Forelimb muscle (tissue), 1 donor: ENCODE results near the gene GALNT9. TPM values are rescaled to one million over a fixed set of nuclear protein-coding genes. Genes with fewer than 3 reads are reported as not detected.

ENCODE experiments used
- DNase-seq: peaks from one replicate; pipeline ENCODE4 v3.0.0-alpha.2; 2013; ENCODE audit warnings: low read depth
- polyA plus RNA-seq: library from polyadenylated mRNA; unstranded; fragments of 120-200 nt; gene quantifications from one replicate; pipeline ENCODE4 v1.2.1, GENCODE V29; 2013; ENCODE audit not compliant: insufficient read length

The GALNT9 gene
- polyA plus RNA-seq, 1 donor = 1.7 TPM

GRCh38 chr12:132173135-132174014, 156.0 kb downstream of the GALNT9 start:
- DNase-seq = no peak

DNA sequence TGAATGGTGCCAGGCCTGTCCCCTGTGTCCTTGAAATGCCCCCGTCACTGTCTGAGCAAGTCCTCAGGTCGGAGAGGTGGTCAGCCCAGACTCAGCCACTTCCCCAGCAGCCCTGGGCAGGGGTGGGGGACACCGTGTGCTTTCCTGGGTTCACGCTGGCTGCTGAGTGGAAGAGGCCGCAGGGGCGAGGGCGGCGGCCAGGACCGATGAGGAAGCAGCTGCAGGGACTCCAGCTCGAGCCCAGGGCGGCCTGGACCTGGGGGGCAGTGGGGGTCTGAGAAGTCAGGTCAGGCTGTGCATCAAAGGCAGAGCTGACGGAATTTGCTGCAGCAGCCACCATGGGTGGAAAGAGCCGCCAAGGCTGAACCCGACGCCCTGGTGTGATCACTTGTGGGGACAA, 156.8 kb downstream of the GALNT9 start:
- no peak for DNase-seq

GRCh38 chr12:132171968-132172521, 157.3 kb downstream of the GALNT9 start:
- no peak for DNase-seq

- no peak for DNase-seq
These were observed 158.0 kb downstream of the GALNT9 start for GRCh38 chr12:132171293-132171967.

DNA sequence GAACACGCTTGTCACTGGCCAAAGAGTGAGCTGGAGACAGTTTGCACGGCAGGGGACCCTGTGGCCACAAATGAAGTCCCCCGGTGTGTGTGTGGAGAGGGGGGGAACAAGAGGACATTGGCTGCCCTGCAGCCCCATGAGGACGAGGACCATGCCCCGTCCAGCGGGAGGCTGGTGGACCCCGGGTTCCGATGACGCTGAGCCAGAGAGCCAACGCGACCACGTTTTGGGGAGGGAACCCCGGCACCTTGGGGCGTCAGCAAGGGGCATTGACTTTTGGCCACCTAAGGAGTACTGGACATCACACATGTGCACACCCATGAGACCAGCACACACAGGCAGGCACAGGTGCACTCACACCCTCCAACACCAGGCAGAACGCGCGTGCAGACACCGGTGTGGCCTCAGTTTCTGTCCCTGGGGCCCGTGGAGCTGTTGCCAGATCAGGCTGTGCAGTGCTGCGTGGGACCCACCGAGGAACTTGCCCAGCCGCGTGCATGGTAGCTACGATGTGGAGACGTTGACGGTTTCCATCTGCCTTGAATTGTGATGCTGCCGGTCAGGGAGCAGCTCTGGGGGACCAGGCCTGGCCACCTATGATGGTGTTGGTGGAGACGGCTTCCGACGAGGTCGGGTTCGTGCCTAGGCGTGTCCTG, 158.6 kb downstream of the GALNT9 start:
- no peak for DNase-seq

- no peak for DNase-seq
These were observed 159.2 kb downstream of the GALNT9 start for GRCh38 chr12:132170094-132170636.

DNA sequence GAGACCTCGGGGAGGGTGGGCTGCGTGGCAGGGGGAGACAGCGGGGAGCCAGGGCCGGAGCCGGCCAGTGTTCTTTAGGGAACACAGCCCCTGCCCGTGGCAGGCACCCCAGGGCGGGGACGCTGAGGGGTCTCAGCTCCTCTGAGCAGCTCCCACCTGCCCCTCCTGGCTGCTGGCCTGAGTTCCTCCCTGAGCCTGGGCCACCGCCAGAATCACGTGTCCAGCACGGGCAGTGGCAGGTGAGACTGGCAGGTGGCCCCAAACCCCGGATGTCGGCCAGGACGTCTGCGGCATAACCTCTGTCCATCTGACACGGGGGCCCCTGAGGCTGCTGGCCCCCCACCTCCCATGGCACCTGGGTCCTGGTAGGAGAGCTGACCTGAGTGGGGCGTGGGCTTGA, 160.0 kb downstream of the GALNT9 start:
- DNase-seq = no peak

- no peak for DNase-seq
These were observed 160.9 kb downstream of the GALNT9 start for GRCh38 chr12:132168311-132169031.

GRCh38 chr12:132167611-132168310, 161.6 kb downstream of the GALNT9 start:
- no peak for DNase-seq

DNA sequence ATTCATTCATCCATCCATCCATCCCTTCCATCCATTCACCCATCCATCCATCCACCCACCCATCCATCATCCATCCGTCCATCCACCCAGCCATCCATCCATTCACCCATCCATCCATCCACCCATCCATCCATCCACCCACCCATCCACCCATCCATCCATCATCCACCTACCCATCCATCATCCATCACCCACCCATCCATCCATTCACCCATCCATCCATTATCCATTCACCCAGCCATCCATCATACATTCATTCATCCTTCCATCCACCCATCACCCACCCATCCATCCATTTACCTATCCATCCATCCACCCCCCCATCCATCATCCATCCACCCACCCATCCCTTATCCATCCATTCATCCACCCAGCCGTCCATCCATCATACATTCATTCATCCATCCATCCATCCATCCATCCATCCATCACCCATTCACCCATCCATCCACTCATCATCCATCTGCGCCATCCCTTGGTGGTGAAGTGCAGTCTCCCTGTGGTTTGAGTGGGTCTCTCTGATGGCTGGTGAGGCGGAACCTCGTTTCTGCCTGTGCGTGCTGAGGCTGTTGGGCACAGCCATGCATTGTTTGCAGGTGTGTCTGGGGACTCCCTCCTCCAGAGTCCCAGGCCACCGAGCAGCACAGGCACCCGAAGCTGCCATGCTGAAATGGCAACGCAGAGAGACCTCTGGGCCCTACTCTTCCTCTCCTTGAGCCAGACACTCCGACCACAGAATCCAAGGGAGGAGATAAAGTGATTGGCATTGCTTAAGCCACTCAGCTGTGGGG, 162.4 kb downstream of the GALNT9 start:
- no peak for DNase-seq

- DNase-seq = no peak
These were observed 163.3 kb downstream of the GALNT9 start for GRCh38 chr12:132166093-132166492.

DNA sequence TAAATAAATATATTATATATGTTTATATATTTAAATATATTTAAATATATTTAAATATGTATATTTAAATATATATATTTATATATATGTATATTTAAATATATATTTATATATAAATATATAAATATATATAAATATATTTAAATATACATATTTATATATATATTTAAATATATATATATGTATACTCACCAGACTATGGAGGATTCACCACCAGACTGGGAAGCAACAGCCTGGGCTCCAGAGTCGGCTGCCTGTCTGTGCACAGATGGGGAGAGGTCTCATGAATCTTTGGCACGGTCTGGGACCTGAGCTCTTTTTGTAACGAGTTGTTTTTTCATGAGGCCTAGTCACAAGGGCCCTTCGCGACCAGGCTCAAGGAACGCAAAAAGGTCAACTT, 163.8 kb downstream of the GALNT9 start:
- no peak for DNase-seq

DNA sequence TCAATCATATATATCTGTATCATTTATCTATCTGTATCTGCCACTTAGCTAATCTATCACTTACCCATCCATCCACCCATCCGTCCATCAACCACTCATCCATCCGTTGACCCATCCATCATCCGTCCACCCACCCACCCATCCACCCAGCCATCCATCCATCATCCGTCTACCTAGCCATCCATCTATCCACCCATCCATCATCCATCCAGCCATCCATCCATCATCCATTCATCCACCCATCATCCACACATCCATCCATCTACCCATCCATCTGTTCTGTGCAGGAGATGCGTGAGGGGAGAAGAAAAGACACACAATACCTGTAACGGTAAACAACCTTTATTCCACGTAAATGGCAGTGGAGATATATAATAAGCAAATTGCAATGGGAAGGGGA, 165.0 kb downstream of the GALNT9 start:
- DNase-seq = no peak

DNA sequence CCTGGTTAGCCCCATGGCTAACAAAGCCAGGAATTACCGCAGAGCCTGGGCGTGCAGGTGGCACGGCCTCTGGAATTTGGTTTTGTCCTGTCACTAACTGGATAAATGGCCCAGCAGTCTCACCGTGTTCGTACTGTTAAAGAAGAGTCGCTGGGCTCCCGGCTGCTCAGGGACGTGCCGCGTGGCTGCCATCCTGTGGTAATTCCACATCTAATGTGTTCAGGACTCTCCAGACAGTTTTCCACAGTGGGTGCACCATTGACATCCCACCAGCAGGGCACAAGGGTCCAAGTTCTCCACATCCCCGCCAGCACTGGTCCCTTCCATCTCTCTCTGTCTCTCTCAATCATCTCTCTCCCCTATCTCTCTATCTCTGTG, 165.5 kb downstream of the GALNT9 start:
- no peak for DNase-seq

DNA sequence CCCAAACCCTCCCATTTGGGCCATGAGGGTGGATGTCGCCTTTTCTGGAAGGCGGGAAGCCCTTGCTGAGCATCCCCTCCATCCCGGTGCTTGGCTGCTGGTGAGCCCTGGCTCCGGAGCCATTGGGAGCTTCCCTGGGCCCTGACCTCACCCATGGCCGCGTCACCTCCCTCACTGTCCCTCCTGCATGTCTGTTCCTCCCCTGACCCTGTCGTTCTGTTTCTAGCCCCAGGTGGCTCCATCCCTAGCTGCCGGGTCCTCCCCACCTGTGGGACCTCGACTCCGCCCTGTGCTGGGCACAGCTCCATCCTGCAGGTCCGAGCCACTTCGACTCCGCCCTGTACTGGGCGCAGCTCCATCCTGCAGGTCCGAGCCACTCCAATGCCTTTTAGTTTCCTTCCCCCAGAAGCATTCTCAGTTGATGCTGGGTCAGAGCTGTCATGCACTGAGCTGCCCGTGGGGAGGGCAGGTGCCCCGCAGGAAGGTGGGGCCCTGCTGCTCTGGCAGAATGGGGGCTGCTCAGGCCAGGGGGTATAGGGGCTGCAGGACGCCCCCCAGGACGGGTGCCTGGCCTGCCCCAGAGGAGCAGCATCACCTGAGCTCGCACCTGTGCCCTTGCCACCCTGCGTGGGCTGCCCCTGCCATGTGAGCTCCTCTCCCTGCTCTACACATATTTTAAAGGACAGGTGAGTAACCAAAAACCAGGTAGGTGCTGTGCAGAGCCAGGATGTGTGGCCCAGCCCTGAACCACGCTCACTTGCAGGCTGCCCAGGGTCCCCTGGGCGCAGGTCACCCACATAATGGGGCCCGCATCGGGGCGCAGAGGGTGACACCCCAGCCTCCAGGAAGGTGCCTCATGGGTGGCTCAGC, 166.1 kb downstream of the GALNT9 start:
- no peak for DNase-seq

DNA sequence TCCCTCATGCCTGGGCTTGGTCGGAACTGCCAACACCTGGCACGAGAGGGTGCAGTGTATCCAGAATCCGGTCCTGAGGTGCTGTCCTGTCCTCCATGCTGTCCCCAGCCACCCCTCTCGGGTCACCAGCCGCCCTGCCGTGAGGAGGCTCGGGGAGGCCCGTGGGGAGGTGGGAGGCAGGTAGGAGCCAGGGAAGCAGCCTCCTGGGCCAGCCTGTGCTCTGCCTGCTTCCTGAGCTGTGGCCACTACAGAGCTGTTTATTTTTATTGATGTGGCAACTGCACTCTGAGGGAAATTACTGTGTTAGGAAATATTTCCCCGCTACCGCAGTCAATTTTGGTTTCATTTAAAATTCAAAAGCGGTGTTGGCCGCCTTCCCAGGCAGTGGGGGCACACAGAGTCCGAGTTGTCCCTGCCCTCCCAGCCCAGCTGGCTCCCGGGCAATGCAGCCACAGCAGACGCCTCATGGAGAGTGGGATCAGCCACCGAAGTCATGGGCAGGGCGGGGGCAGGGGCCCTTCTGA, 166.8 kb downstream of the GALNT9 start:
- DNase-seq = no peak

GRCh38 chr12:132161796-132162507, 167.4 kb downstream of the GALNT9 start:
- no peak for DNase-seq
